Measurements from ENCODE around the gene GDPD5.

Gene GDPD5

GRCh38 chr11:75572744-75573143 lies 47.0 kb upstream of the GDPD5 start (continued):
- no peak for TF ChIP-seq TSHZ2 (CRISPR knock-in tag; IDR thresholded peaks at IDR 0.05)

GRCh38 chr11:75571625-75572024 lies 45.9 kb upstream of the GDPD5 start:
- no peak for ATAC-seq
- no peak for TF ChIP-seq TCF4 (CRISPR knock-in tag; IDR thresholded peaks at IDR 0.05; ENCODE audit: borderline replicate concordance)
- TF ChIP-seq ZNF70 (CRISPR knock-in tag; IDR thresholded peaks at IDR 0.05), result no peak
- no peak for TF ChIP-seq RARB (CRISPR knock-in tag; IDR thresholded peaks at IDR 0.05)
- no peak for TF ChIP-seq ESRRG (CRISPR knock-in tag; IDR thresholded peaks at IDR 0.05)
- no peak for TF ChIP-seq CSRNP3 (CRISPR knock-in tag; IDR thresholded peaks at IDR 0.05)
- no peak for TF ChIP-seq CSDC2 (CRISPR knock-in tag; IDR thresholded peaks at IDR 0.05)
- no peak for TF ChIP-seq OSR1 (CRISPR knock-in tag; IDR thresholded peaks at IDR 0.05)
- no peak for TF ChIP-seq SNAI2 (CRISPR knock-in tag; IDR thresholded peaks at IDR 0.05)
- TF ChIP-seq PPARA (CRISPR knock-in tag; IDR thresholded peaks at IDR 0.05; ENCODE audit: borderline replicate concordance), result no peak
- TF ChIP-seq GLIS3 (CRISPR knock-in tag; IDR thresholded peaks at IDR 0.05), result no peak
- TF ChIP-seq ZC3H10 (CRISPR knock-in tag; IDR thresholded peaks at IDR 0.05), result no peak
- no peak for TF ChIP-seq POU6F1 (CRISPR knock-in tag; IDR thresholded peaks at IDR 0.05; ENCODE audit: borderline replicate concordance, low read depth)
- TF ChIP-seq BACH2 (CRISPR knock-in tag; IDR thresholded peaks at IDR 0.05; ENCODE audit: borderline replicate concordance), result no peak
- TF ChIP-seq ZNF8 (CRISPR knock-in tag; IDR thresholded peaks at IDR 0.05), result no peak
- TF ChIP-seq PATZ1 (CRISPR knock-in tag; IDR thresholded peaks at IDR 0.05; ENCODE audit: borderline replicate concordance), result no peak
- no peak for TF ChIP-seq ZNF565 (CRISPR knock-in tag; conservative IDR thresholded peaks at IDR 0.05; ENCODE audit: low read depth)
- no peak for TF ChIP-seq ZFP30 (CRISPR knock-in tag; IDR thresholded peaks at IDR 0.05)
- TF ChIP-seq CREB5 (CRISPR knock-in tag; IDR thresholded peaks at IDR 0.05; ENCODE audit: low read depth), result no peak

- ATAC-seq, result no peak
- TF ChIP-seq TCF4 (CRISPR knock-in tag; IDR thresholded peaks at IDR 0.05; ENCODE audit: borderline replicate concordance), result no peak
- TF ChIP-seq POU6F1 (CRISPR knock-in tag; IDR thresholded peaks at IDR 0.05; ENCODE audit: borderline replicate concordance, low read depth), result no peak
- no peak for TF ChIP-seq ZFP3 (CRISPR knock-in tag; IDR thresholded peaks at IDR 0.05)
- no peak for TF ChIP-seq BACH2 (CRISPR knock-in tag; IDR thresholded peaks at IDR 0.05; ENCODE audit: borderline replicate concordance)
- TF ChIP-seq RARB (CRISPR knock-in tag; IDR thresholded peaks at IDR 0.05), result no peak
- no peak for TF ChIP-seq ZC3H10 (CRISPR knock-in tag; IDR thresholded peaks at IDR 0.05)
- no peak for TF ChIP-seq ISL1 (CRISPR knock-in tag; IDR thresholded peaks at IDR 0.05)
- TF ChIP-seq ESRRG (CRISPR knock-in tag; IDR thresholded peaks at IDR 0.05), result no peak
These were observed 44.9 kb upstream of the GDPD5 start for GRCh38 chr11:75570559-75571139.
